OCI-LY7 (cell line): Measurements from ENCODE around the gene MTA3.

Experiments
- EZH2phosphoT487 ChIP-seq: fragments of 200-600 bp; sonication (generic); IDR thresholded peaks from 2 replicates; pipeline ENCODE4 v1.6.1; 2018; ENCODE audit warnings: low read depth, borderline replicate concordance, mild to moderate bottlenecking, mixed run types, antibody characterized with exemption, low read length, moderate library complexity, mixed read lengths
- TF ChIP-seq, protein P1 (sequence below): fragments of 200-600 bp; sonication (generic); conservative IDR thresholded peaks from 2 replicates; pipeline ENCODE4 v1.5.1; 2014; ENCODE audit warnings: mild to moderate bottlenecking, antibody characterized with exemption, low read length, moderate library complexity, mixed read lengths

DNA sequence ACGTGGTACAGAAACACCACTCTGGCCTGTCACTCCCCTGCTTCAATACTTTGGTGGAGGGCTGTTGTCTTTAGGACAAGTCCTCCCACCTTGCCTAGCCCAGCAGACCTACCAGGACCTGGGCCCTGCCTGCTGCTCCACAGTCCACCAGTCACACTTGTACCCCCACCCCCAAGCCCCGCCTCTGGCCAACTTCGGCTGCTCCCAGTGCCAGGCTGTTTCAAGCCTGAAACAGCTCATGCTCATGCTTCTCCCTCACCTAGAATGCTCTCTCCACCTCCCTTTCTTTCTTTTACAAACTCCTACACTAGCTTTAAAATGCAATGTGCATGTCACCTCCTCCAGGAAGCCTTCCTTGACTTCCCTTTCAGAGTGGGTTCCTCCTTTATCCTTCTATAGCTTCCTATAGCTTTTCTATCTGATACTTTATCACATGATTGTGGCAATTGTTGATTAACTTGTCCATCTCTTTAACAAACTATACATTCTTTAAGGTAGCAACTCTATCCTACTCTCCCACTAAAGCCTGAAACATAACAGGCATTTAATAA, 200.3 kb downstream of the MTA3 start:
- TF ChIP-seq, protein P1, sequence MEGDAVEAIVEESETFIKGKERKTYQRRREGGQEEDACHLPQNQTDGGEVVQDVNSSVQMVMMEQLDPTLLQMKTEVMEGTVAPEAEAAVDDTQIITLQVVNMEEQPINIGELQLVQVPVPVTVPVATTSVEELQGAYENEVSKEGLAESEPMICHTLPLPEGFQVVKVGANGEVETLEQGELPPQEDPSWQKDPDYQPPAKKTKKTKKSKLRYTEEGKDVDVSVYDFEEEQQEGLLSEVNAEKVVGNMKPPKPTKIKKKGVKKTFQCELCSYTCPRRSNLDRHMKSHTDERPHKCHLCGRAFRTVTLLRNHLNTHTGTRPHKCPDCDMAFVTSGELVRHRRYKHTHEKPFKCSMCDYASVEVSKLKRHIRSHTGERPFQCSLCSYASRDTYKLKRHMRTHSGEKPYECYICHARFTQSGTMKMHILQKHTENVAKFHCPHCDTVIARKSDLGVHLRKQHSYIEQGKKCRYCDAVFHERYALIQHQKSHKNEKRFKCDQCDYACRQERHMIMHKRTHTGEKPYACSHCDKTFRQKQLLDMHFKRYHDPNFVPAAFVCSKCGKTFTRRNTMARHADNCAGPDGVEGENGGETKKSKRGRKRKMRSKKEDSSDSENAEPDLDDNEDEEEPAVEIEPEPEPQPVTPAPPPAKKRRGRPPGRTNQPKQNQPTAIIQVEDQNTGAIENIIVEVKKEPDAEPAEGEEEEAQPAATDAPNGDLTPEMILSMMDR, result no peak
- TF ChIP-seq EZH2phosphoT487, result no peak
